AG04449 (cell line): ENCODE data around the gene PPDPF.
A peak's percentile ranks its signal among the peaks of the same experiment; 100 is the strongest.

Experiments
- CTCF ChIA-PET: fragments of 350-600 bp; formaldehyde crosslinking; extraction: SDS; loops from one replicate; lab custom pipeline; 2021; ENCODE audit warnings: antibody characterized with exemption; lab: Yijun Ruan, JAX
- POLR2A ChIA-PET: fragments of 400-600, 350-600 bp; formaldehyde crosslinking; extraction: SDS; loops from one replicate; lab custom pipeline; 2020; ENCODE audit warnings: antibody characterized with exemption, inconsistent platforms; lab: Yijun Ruan, JAX
- DNase-seq: peaks from one replicate; pipeline ENCODE4 v3.0.0-alpha.2; 2010; ENCODE audit warnings: low read depth, low spot score
- H3K4me3 ChIP-seq: 2 replicates; pipeline ENCODE4 v1.5.1; 2011; ENCODE audit warnings: low read depth, mild to moderate bottlenecking, control low read depth, low read length
- CTCF ChIP-seq: IDR thresholded peaks from one replicate; pipeline ENCODE4 v1.5.1; 2011; ENCODE audit warnings: mild to moderate bottlenecking, moderate library complexity, low read length, control low read depth, inconsistent platforms; ENCODE audit not compliant: insufficient read depth; ENCODE audit errors: missing control alignments

PPDPF gene

GRCh38 chr20:63519668-63520503 lies 679 bp upstream of the PPDPF start:
- CTCF ChIA-PET: interaction anchor here (1.0 to 5.0 kb wide), 4 partner anchors 9 to 78 kb away, joined by 3 to 26 read pairs (median 5); no protein-coding TSS in a partner anchor
- POLR2A ChIA-PET: interaction anchor here (1.4 to 2.0 kb wide), 4 partner anchors 18 to 345 kb away, joined by 5 to 7 read pairs (median 6); partner anchors contain the start of genes PTK6, RTEL1 and TPD52L2
- peak overlapping the region; percentile 91 for H3K4me3 ChIP-seq
- TF ChIP-seq CTCF: peak; percentile 30
- DNase-seq: no peak

- POLR2A ChIA-PET: interaction anchor here (0.6 to 2.0 kb wide), 13 partner anchors 8 to 506 kb away, joined by 3 to 7 read pairs (median 3); partner anchors contain the start of genes ARFGAP1, ARFRP1, PTK6 and RTEL1
- H3K4me3 ChIP-seq: peak overlapping the region; percentile 91
- CTCF ChIA-PET: interaction anchor here (1.1 to 5.0 kb wide), 6 partner anchors 8 to 453 kb away, joined by 3 to 34 read pairs (median 6); partner anchors contain the start of gene PTK6
- DNase-seq: no peak
- TF ChIP-seq CTCF: peak; percentile 22
These were observed 503 bp downstream of the PPDPF start for GRCh38 chr20:63520934-63521601.

GRCh38 chr20:63521602-63522001 lies 1.0 kb downstream of the PPDPF start:
- CTCF ChIA-PET: interaction anchor here (1.1 to 5.0 kb wide), 6 partner anchors 7 to 452 kb away, joined by 3 to 34 read pairs (median 6); partner anchors contain the start of gene PTK6
- H3K4me3 ChIP-seq: peak overlapping the region; percentile 91
- no peak for TF ChIP-seq CTCF
- no peak for DNase-seq
- POLR2A ChIA-PET: interaction anchor here (0.6 to 2.0 kb wide), 12 partner anchors 8 to 505 kb away, joined by 3 to 7 read pairs (median 4); partner anchors contain the start of genes ARFGAP1, ARFRP1, PTK6 and RTEL1

GRCh38 chr20:63522091-63522868 lies 1.7 kb downstream of the PPDPF start:
- ChIA-PET POLR2A (interaction anchor here (1.1 to 2.0 kb wide), 3 partner anchors 7 to 25 kb away, joined by 3 to 7 read pairs (median 6); no protein-coding TSS in a partner anchor), CTCF (interaction anchor here (0.8 to 3.4 kb wide), 4 partner anchors 15 to 452 kb away, joined by 3 to 34 read pairs (median 4); partner anchors contain the start of gene PTK6)
- no peak for TF ChIP-seq CTCF
- peak overlapping the region; percentile 91 for H3K4me3 ChIP-seq
- no peak for DNase-seq

- no peak overlapping the region for H3K4me3 ChIP-seq
- POLR2A ChIA-PET: no interaction called here
- no peak for DNase-seq
- TF ChIP-seq CTCF: no peak
- CTCF ChIA-PET: interaction anchor here (0.8 to 3.4 kb wide), 5 partner anchors 15 to 457 kb away, joined by 3 to 34 read pairs (median 4); partner anchors contain the start of gene PTK6
These were observed 2.5 kb downstream of the PPDPF start for GRCh38 chr20:63522981-63523611.
